Measurements from ENCODE around the gene KMT2B. TPM values are rescaled to one million over a fixed set of nuclear protein-coding genes. Genes with fewer than 3 reads are reported as not detected.

KMT2B gene
- total RNA-seq, 1 experiment from 2014 or later = 32.2 TPM

DNA sequence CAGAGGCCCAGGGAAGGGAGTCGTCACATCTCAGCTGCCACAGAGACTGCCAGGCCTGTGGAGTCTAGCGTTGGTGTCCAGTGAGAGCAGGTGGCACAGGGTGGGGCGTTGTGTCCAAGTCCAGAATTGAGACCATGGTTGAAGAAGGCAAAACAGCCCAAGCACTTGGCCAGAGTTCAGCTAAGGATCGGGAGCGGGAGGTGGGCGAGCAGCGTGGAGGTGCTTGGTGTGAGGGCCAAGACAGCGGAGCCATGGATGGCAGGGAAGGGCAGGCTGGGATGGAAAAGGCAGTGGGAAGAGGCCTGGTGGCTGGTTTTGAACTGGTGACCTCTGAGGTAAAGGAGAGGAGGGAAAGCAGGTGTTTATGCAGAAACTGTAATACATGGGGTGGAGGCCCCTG, 16.5 kb downstream of the KMT2B start:
- no peak for TF ChIP-seq EZH2 (IDR thresholded peaks at IDR 0.05; ENCODE audit: low read depth)
- TF ChIP-seq CTCF (conservative IDR thresholded peaks at IDR 0.05) = no peak
- no TSS peak for BruUV-seq (replicated peaks)
- Histone ChIP-seq H2AFZ (no peak overlapping the region), H3K36me3 (ENCODE audit: low read depth) (no peaks in the 10 kb centered on the region; the same call in 1 of the 2 replicates), H3K27me3 (ENCODE audit: insufficient read depth, low read depth) (no peaks in the 10 kb centered on the region), H4K20me1 (ENCODE audit: insufficient read depth) (no peaks in the 10 kb centered on the region), H3K4me2 (no peak overlapping the region), H3K9me3 (ENCODE audit: insufficient read depth, low read depth) (no peaks in the 10 kb centered on the region), H3F3A (ENCODE audit: insufficient read depth, low read depth) (peaks cover 8% of the 10 kb centered on the region; the same call in 1 of the 2 replicates), H3K79me2 (ENCODE audit: low read depth) (no peaks in the 10 kb centered on the region), H3K4me3 (no peak overlapping the region), H3K27ac (no peak overlapping the region), H3K9me2 (ENCODE audit: insufficient read depth) (no peaks in the 10 kb centered on the region), H3K4me1 (replicated peaks; ENCODE audit: insufficient read depth) (no peaks in the 10 kb centered on the region)
- POLR2A ChIA-PET (ENCODE audit: unreplicated experiment) = no interaction called here
- intact Hi-C loops (cut with micrococcal nuclease; ENCODE audit: unreplicated experiment) = no loop called here
- CTCF ChIA-PET = no interaction called here
- no peak for DNase-seq

- H3K27ac ChIP-seq = no peak overlapping the region
- peaks cover 13% of the 10 kb centered on the region; the same call in 1 of the 2 replicates for H3F3A ChIP-seq (ENCODE audit: insufficient read depth, low read depth)
- no peaks in the 10 kb centered on the region for H4K20me1 ChIP-seq (ENCODE audit: insufficient read depth)
- CTCF ChIA-PET = no interaction called here
- intact Hi-C loops (cut with micrococcal nuclease; ENCODE audit: unreplicated experiment) = no loop called here
- no peaks in the 10 kb centered on the region for H3K9me2 ChIP-seq (ENCODE audit: insufficient read depth)
- H3K9me3 ChIP-seq (ENCODE audit: insufficient read depth, low read depth) = no peaks in the 10 kb centered on the region
- H3K4me2 ChIP-seq = no peak overlapping the region
- TF ChIP-seq CTCF (conservative IDR thresholded peaks at IDR 0.05) (no peak), EZH2 (IDR thresholded peaks at IDR 0.05; ENCODE audit: low read depth) (no peak)
- H3K4me3 ChIP-seq = no peak overlapping the region
- POLR2A ChIA-PET (ENCODE audit: unreplicated experiment) = no interaction called here
- H3K79me2 ChIP-seq (ENCODE audit: low read depth) = no peaks in the 10 kb centered on the region
- H3K36me3 ChIP-seq (ENCODE audit: low read depth) = no peaks in the 10 kb centered on the region
- H3K4me1 ChIP-seq (replicated peaks; ENCODE audit: insufficient read depth) = no peaks in the 10 kb centered on the region
- no TSS peak for BruUV-seq (replicated peaks)
- no peak for DNase-seq
- H2AFZ ChIP-seq = no peak overlapping the region
- H3K27me3 ChIP-seq (ENCODE audit: insufficient read depth, low read depth) = no peaks in the 10 kb centered on the region
Measured at GRCh38 chr19:35734889-35735288, 17.1 kb downstream of the KMT2B start.

GRCh38 chr19:35736913-35737886, 19.4 kb downstream of the KMT2B start:
- CTCF ChIA-PET = no interaction called here
- H3K4me3 ChIP-seq = no peak overlapping the region
- H3K9me3 ChIP-seq (ENCODE audit: insufficient read depth, low read depth) = no peaks in the 10 kb centered on the region
- H3K79me2 ChIP-seq (ENCODE audit: low read depth) = no peaks in the 10 kb centered on the region
- H3K36me3 ChIP-seq (ENCODE audit: low read depth) = no peaks in the 10 kb centered on the region
- H3K9me2 ChIP-seq (ENCODE audit: insufficient read depth) = no peaks in the 10 kb centered on the region
- H3K27me3 ChIP-seq (ENCODE audit: insufficient read depth, low read depth) = no peaks in the 10 kb centered on the region
- DNase-seq = no peak
- H3K4me2 ChIP-seq = no peak overlapping the region
- H2AFZ ChIP-seq = no peak overlapping the region
- no peaks in the 10 kb centered on the region for H4K20me1 ChIP-seq (ENCODE audit: insufficient read depth)
- H3K27ac ChIP-seq = no peak overlapping the region
- BruUV-seq (replicated peaks) = no TSS peak
- 0 out of 2 replicates have a peak, but pooled peaks cover 5% of the 10 kb centered on the region for H3K4me1 ChIP-seq (replicated peaks; ENCODE audit: insufficient read depth)
- POLR2A ChIA-PET (ENCODE audit: unreplicated experiment) = interaction anchor here (0.6 kb wide), 1 partner anchor 72 kb away, joined by 6 read pairs; no protein-coding TSS in a partner anchor
- TF ChIP-seq CTCF (conservative IDR thresholded peaks at IDR 0.05) (peak; percentile 47; the same call in 1 of the 2 replicates), EZH2 (IDR thresholded peaks at IDR 0.05; ENCODE audit: low read depth) (no peak)
- peaks cover 16% of the 10 kb centered on the region; the same call in 1 of the 2 replicates for H3F3A ChIP-seq (ENCODE audit: insufficient read depth, low read depth)
- intact Hi-C loops (cut with micrococcal nuclease; ENCODE audit: unreplicated experiment) = no loop called here

Data from PC-9 (cell line).